Endothelial cell of umbilical vein (primary cell): Measurements from ENCODE around the gene NLGN1. TPM values are rescaled to one million over a fixed set of nuclear protein-coding genes. Genes with fewer than 3 reads are reported as not detected.

Experiments used
- BruUV-seq: library from RNA; stranded (reverse); fragments of 400-500 nt; replicated peaks from 2 replicates; lab custom pipeline; 2021; lab: Mats Ljungman, UMichigan
- CTCF ChIA-PET: fragments of 300-600, 350-600 bp; sonication (Branson Sonifier 250); formaldehyde crosslinking; loops from one replicate; lab custom pipeline; 2021; ENCODE audit warnings: antibody characterized with exemption, inconsistent platforms; lab: Charles Lee
- POLR2A ChIA-PET: fragments of 300-600, 350-600 bp; sonication (Branson Sonifier 250); formaldehyde crosslinking; loops from one replicate; lab custom pipeline; 2021; ENCODE audit warnings: antibody characterized with exemption, inconsistent platforms; lab: Charles Lee
- DNase-seq: peaks from one replicate; pipeline ENCODE4 v3.0.0-alpha.2; 2011; ENCODE audit warnings: low read depth, low spot score
- FAIRE-seq: peaks from 2 replicates; lab custom pipeline; 2011; peaks lifted over from hg19 to GRCh38; lab: Jason Lieb, UNC
- H2AFZ ChIP-seq: 2 replicates; pipeline ENCODE4 v1.6.0; 2012; ENCODE audit warnings: low read depth, low read length, control low read depth, inconsistent platforms
- H3K27ac ChIP-seq: 2 replicates; pipeline ENCODE4 v1.5.1; 2011; ENCODE audit warnings: low read depth, mild to moderate bottlenecking, control low read depth, low read length, moderate library complexity; ENCODE audit not compliant: insufficient read depth
- H3K27me3 ChIP-seq, 2 experiments: 2 replicates each; pipeline versions ENCODE4 v1.6.0 to v1.6.1; 2011; ENCODE audit warnings: low read length in 2 of 2, mixed read lengths in 1 of 2; ENCODE audit not compliant: control insufficient read depth in 2 of 2, insufficient read depth in 2 of 2
- H3K36me3 ChIP-seq, 2 experiments: 2 replicates in 1 of 2; 3 replicates in 1 of 2; pipeline ENCODE4 v1.5.1; 2011; ENCODE audit warnings: low read length in 2 of 2, mild to moderate bottlenecking in 1 of 2, moderate library complexity in 1 of 2; ENCODE audit not compliant: control insufficient read depth in 2 of 2, insufficient read depth in 2 of 2; ENCODE audit errors: extremely low read depth in 1 of 2
- H3K4me1 ChIP-seq: 3 replicates; pipeline ENCODE4 v1.5.1; 2011; ENCODE audit warnings: mild to moderate bottlenecking, low read length; ENCODE audit not compliant: control insufficient read depth, insufficient read depth; ENCODE audit errors: extremely low read depth
- H3K4me2 ChIP-seq: 2 replicates; pipeline ENCODE4 v1.6.1; 2011; ENCODE audit warnings: low read length, control low read depth, mixed read lengths; ENCODE audit not compliant: insufficient read depth
- H3K4me3 ChIP-seq, 3 experiments: fragments of 200-600 bp in 1 of 3; sonication (generic), shearing (Covaris generic) in 1 of 3; replicated peaks in 1 of 3; 2 replicates each; pipeline ENCODE4 v1.5.1; 2011 to 2016; ENCODE audit warnings: control low read depth in 3 of 3, low read length in 3 of 3, mild to moderate bottlenecking in 2 of 3, inconsistent platforms in 1 of 3, low read depth in 1 of 3, moderate library complexity in 1 of 3; ENCODE audit not compliant: insufficient read depth in 1 of 3
- H3K79me2 ChIP-seq: 2 replicates; pipeline ENCODE4 v1.6.0; 2012; ENCODE audit warnings: low read length, inconsistent platforms; ENCODE audit not compliant: control insufficient read depth, insufficient read depth
- H3K9ac ChIP-seq: replicated peaks from 2 replicates; pipeline ENCODE3; 2011; ENCODE audit warnings: low read length, control low read depth; ENCODE audit not compliant: insufficient read depth; ENCODE audit errors: extremely low read depth
- H3K9me1 ChIP-seq: replicated peaks from 3 replicates; pipeline ENCODE4 v1.6.0; 2011; ENCODE audit warnings: mild to moderate bottlenecking, low read length; ENCODE audit not compliant: control insufficient read depth, insufficient read depth; ENCODE audit errors: extremely low read depth
- H3K9me3 ChIP-seq: replicated peaks from 2 replicates; pipeline ENCODE4 v1.5.1; 2012; ENCODE audit warnings: low read length, inconsistent platforms; ENCODE audit not compliant: control insufficient read depth, insufficient read depth
- H4K20me1 ChIP-seq: replicated peaks from 2 replicates; pipeline ENCODE3; 2011; ENCODE audit warnings: mild to moderate bottlenecking, low read length; ENCODE audit not compliant: control insufficient read depth, insufficient read depth; ENCODE audit errors: extremely low read depth
- CTCF ChIP-seq, 2 donors: IDR thresholded peaks; 1 replicate in 1 of 2; 2 replicates in 1 of 2; pipeline ENCODE4 v1.5.1; 2011; ENCODE audit warnings: low read length in 2 of 2, mild to moderate bottlenecking in 2 of 2, moderate library complexity in 2 of 2, control low read depth in 1 of 2, inconsistent platforms in 1 of 2, low read depth in 1 of 2; ENCODE audit not compliant: insufficient read depth in 1 of 2; ENCODE audit errors: extremely low read depth in 1 of 2
- EZH2 ChIP-seq: IDR thresholded peaks from 2 replicates; pipeline ENCODE4 v1.6.1; 2012; ENCODE audit warnings: borderline replicate concordance, low read depth, mild to moderate bottlenecking, moderate library complexity, low read length, inconsistent platforms; ENCODE audit not compliant: severe bottlenecking
- FOS ChIP-seq: IDR thresholded peaks from 2 replicates; pipeline ENCODE4 v1.6.1; 2011; ENCODE audit warnings: mild to moderate bottlenecking, low read length, moderate library complexity, borderline replicate concordance; ENCODE audit not compliant: insufficient read depth
- GATA2 ChIP-seq: IDR thresholded peaks from 2 replicates; pipeline ENCODE4 v1.7.0; 2011; ENCODE audit warnings: low read depth, mild to moderate bottlenecking, moderate library complexity, mixed read lengths, low read length; ENCODE audit not compliant: insufficient read length, insufficient read depth
- JUN ChIP-seq: IDR thresholded peaks from 2 replicates; pipeline ENCODE4 v1.6.1; 2011; ENCODE audit warnings: borderline replicate concordance, low read depth; ENCODE audit not compliant: insufficient read length, insufficient read depth
- MAX ChIP-seq: IDR thresholded peaks from 2 replicates; pipeline ENCODE4 v1.6.1; 2011; ENCODE audit not compliant: insufficient read depth, insufficient read length
- MYC ChIP-seq: IDR thresholded peaks from one replicate; pipeline ENCODE4 v1.6.1; 2011; ENCODE audit warnings: mild to moderate bottlenecking, low read depth, low read length
- POLR2A ChIP-seq: IDR thresholded peaks from 2 replicates; pipeline ENCODE4 v1.6.1; 2012; ENCODE audit warnings: low read depth, mild to moderate bottlenecking, control low read depth, low read length
- POLR2AphosphoS5 ChIP-seq: IDR thresholded peaks from 2 replicates; pipeline ENCODE4 v1.6.1; 2012; ENCODE audit warnings: low read depth, mild to moderate bottlenecking, control low read depth, low read length, moderate library complexity; ENCODE audit not compliant: insufficient read depth
- dilution Hi-C: fragments of 300-500 bp; cut with MboI; formaldehyde crosslinking; loops from one replicate; pipeline ENCODE4 v1.15.0; 2019; ENCODE audit warnings: low sequenced_read_pairs; ENCODE audit not compliant: extremely low pct_ligation_motif_present
- intact Hi-C: fragments of 100-400 bp; cut with micrococcal nuclease; formaldehyde crosslinking; loops from one replicate; pipeline ENCODE4 v1.10.0; 2022
- polyA plus RNA-seq, 4 experiments: library from polyadenylated mRNA; depleted of rRNA in 3 of 4; stranded (reverse) in 3 of 4; unstranded in 1 of 4; fragments of >200 nt; gene quantifications; 2 replicates each; pipeline versions ENCODE4 v1.2.1 to v1.2.3, GENCODE V29; 2011 to 2012; ENCODE audit warnings: missing spikeins in 1 of 4
- total RNA-seq: library from RNA; stranded (reverse); gene quantifications from 2 replicates; pipeline ENCODE4 v1.2.3, GENCODE V29; 2021

NLGN1 gene
- total and polyA plus RNA-seq, 2 donors (not counting 3 experiments of a cell fraction or from before 2014, with no cell fraction given): 7.9 to 16.3 TPM

GRCh38 chr3:174247687-174248152 lies 850.2 kb downstream of the NLGN1 start:
- dilution Hi-C loops (no loop called here), intact Hi-C loops (no loop called here)
- no peak overlapping the region for H3K4me2 ChIP-seq
- H3K9me3 ChIP-seq: no peaks in the 10 kb centered on the region
- no peaks in the 10 kb centered on the region for H3K27me3 ChIP-seq
- CTCF ChIA-PET: no interaction called here
- FAIRE-seq (no peak), DNase-seq (no peak)
- no peak overlapping the region for H2AFZ ChIP-seq
- no peak overlapping the region for H3K4me3 ChIP-seq
- no peak overlapping the region for H3K9ac ChIP-seq
- H4K20me1 ChIP-seq: no peaks in the 10 kb centered on the region
- TF ChIP-seq EZH2 (no peak), GATA2 (no peak), JUN (no peak), POLR2A (no peak), FOS (no peak), MAX (no peak), MYC (no peak), CTCF (IDR thresholded peaks at IDR 0.05; ENCODE audit: extremely low read depth in 1 of 2, insufficient read depth in 1 of 2, low read depth in 1 of 2, low read length in 2 of 2) (no peak), POLR2AphosphoS5 (no peak)
- no TSS peak for BruUV-seq
- H3K9me1 ChIP-seq: no peaks in the 10 kb centered on the region
- no peaks in the 10 kb centered on the region for H3K79me2 ChIP-seq
- no peaks in the 10 kb centered on the region for H3K36me3 ChIP-seq
- H3K27ac ChIP-seq: no peak overlapping the region
- POLR2A ChIA-PET: no interaction called here
- H3K4me1 ChIP-seq: no peaks in the 10 kb centered on the region
